HepG2 (cell line): ENCODE data around the gene C20orf204. TPM values are rescaled to one million over a fixed set of nuclear protein-coding genes. Genes with fewer than 3 reads are reported as not detected.

ENCODE experiments used
- ARHGAP35 ChIP-seq: sonication (generic); formaldehyde crosslinking; IDR thresholded peaks from 2 replicates; pipeline ENCODE4 v1.9.0; 2022; ENCODE audit warnings: mild to moderate bottlenecking, inconsistent platforms, moderate library complexity, missing genetic modification reagents, borderline replicate concordance
- ATAD3A ChIP-seq: sonication (generic); formaldehyde crosslinking; IDR thresholded peaks from 2 replicates; pipeline ENCODE4 v1.4.0; 2020; ENCODE audit warnings: missing genetic modification reagents
- EHMT2 ChIP-seq: fragments of 200-600 bp; sonication (generic); IDR thresholded peaks from 2 replicates; pipeline ENCODE4 v1.7.0; 2017; ENCODE audit warnings: antibody characterized with exemption, low read depth, low read length, borderline replicate concordance
- JUNB ChIP-seq: sonication (generic); formaldehyde crosslinking; IDR thresholded peaks from 2 replicates; pipeline ENCODE4 v1.8.0; 2022; ENCODE audit warnings: missing genetic modification reagents, mild to moderate bottlenecking, borderline replicate concordance
- RELA ChIP-seq: sonication (generic); formaldehyde crosslinking; IDR thresholded peaks from 2 replicates; pipeline ENCODE4 v1.4.0; 2020; ENCODE audit warnings: missing genetic modification reagents
- RFX3 ChIP-seq: IDR thresholded peaks from 2 replicates; pipeline ENCODE4 v1.6.1; 2016; ENCODE audit warnings: missing biosample characterization, missing genetic modification reagents
- SP1 ChIP-seq, 2 experiments: fragments of 450-650 bp in 1 of 2; sonication (generic) in 1 of 2; formaldehyde crosslinking in 1 of 2; IDR thresholded peaks; 2 replicates each; pipeline versions ENCODE4 v1.4.0 to v1.6.1; 2016 to 2020; ENCODE audit warnings: missing genetic modification reagents in 1 of 2
- WIZ ChIP-seq: sonication (generic); formaldehyde crosslinking; IDR thresholded peaks from 2 replicates; pipeline ENCODE4 v1.5.1; 2020; ENCODE audit warnings: mild to moderate bottlenecking, missing genetic modification reagents
- ZNF44 ChIP-seq: sonication (generic); formaldehyde crosslinking; IDR thresholded peaks from 2 replicates; pipeline ENCODE4 v1.5.1; 2020; ENCODE audit warnings: mild to moderate bottlenecking, missing genetic modification reagents
- ZNF546 ChIP-seq: sonication (generic); formaldehyde crosslinking; conservative IDR thresholded peaks from 2 replicates; pipeline ENCODE4 v1.8.1; 2023; ENCODE audit warnings: mild to moderate bottlenecking, missing genetic modification reagents
- ZNF850 ChIP-seq: sonication (generic); formaldehyde crosslinking; conservative IDR thresholded peaks from 2 replicates; pipeline ENCODE4 v1.9.0; 2021; ENCODE audit warnings: mild to moderate bottlenecking, missing genetic modification reagents
- ZSCAN9 ChIP-seq: IDR thresholded peaks from 2 replicates; pipeline ENCODE4 v1.6.1; 2016; ENCODE audit warnings: borderline replicate concordance
- polyA plus RNA-seq, 8 experiments: library from polyadenylated mRNA; depleted of rRNA in 3 of 8; stranded (reverse) in 7 of 8; unstranded in 1 of 8; fragments of >200 nt; fragmentation: Illumina TruSeq in 4 of 8; extraction: Trizol in 4 of 8; gene quantifications; 2 replicates each; pipeline versions ENCODE4 v1.2.1 to v1.2.3, GENCODE V29; 2011 to 2016; ENCODE audit warnings: low read depth in 4 of 8, missing spikeins in 1 of 8, mixed read lengths in 1 of 8; ENCODE audit not compliant: insufficient read depth in 1 of 8
- total RNA-seq, 5 experiments: library from RNA; depleted of rRNA; stranded (reverse); fragments of >200 nt; fragmentation: Illumina TruSeq; extraction: Trizol; gene quantifications; 2 replicates each; pipeline ENCODE4 v1.2.3, GENCODE V29; 2016; ENCODE audit warnings: low read depth in 1 of 5
- TF ChIP-seq, protein P1 (sequence below): sonication (generic); formaldehyde crosslinking; IDR thresholded peaks from 2 replicates; pipeline ENCODE4 v1.9.0; 2021; ENCODE audit warnings: missing genetic modification reagents, borderline replicate concordance
- TF ChIP-seq, protein P2 (sequence below): IDR thresholded peaks from 2 replicates; pipeline ENCODE4 v1.6.1; 2016; ENCODE audit warnings: missing biosample characterization, missing genetic modification reagents, low read depth
- TF ChIP-seq, protein P3 (sequence below): sonication (generic); formaldehyde crosslinking; IDR thresholded peaks from 2 replicates; pipeline ENCODE4 v1.4.0; 2020; ENCODE audit warnings: low read depth, missing genetic modification reagents
- TF ChIP-seq, protein P4 (sequence below): sonication (generic); formaldehyde crosslinking; IDR thresholded peaks from 2 replicates; pipeline ENCODE4 v1.5.0; 2020; ENCODE audit warnings: mild to moderate bottlenecking, missing genetic modification reagents

Gene C20orf204
- total and polyA plus RNA-seq, 2 of the 13 experiments (the other 11 are each of a cell fraction or from before 2014, with no cell fraction given) = 22.1 to 80.0 TPM

DNA sequence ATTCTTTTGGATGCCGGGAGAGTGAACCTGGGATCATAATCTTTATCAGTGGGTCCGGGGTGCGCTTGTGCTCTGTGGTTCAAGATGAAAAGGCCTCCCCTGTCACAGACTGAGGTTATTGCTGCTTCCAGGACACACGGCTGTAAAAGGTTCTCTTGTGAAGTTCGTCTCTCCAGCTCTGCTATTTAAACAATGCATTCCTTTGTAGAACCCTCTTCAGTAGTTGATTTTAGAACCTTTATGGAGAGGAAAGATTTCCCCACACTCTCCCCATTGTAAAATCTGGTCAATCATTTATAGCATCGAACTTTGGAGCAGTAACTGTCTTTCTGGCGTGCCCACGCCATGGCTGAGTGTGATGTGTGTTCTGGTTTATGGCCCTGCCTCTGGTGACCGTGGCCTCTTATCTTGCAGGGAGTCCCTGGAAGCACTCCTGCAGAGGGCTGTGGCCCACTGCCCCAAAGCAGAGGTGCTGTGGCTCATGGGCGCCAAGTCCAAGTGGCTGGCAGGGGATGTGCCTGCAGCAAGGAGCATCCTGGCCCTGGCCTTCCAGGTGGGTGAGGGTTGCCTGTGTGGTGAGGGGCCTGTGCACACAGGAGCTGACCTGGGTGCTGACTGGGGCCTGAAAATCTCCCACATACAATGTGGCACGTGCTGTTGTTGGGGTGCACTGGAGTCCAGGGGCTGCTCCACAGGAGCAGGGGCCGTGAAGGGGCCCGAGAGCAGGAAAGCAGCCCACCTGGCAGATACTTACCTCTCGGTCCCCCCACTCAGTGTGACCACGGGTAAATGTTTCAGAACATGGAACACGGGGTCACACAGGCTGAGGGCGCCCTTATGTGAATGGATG is 11.6 kb upstream of the C20orf204 start (continued):
- TF ChIP-seq, protein P1, sequence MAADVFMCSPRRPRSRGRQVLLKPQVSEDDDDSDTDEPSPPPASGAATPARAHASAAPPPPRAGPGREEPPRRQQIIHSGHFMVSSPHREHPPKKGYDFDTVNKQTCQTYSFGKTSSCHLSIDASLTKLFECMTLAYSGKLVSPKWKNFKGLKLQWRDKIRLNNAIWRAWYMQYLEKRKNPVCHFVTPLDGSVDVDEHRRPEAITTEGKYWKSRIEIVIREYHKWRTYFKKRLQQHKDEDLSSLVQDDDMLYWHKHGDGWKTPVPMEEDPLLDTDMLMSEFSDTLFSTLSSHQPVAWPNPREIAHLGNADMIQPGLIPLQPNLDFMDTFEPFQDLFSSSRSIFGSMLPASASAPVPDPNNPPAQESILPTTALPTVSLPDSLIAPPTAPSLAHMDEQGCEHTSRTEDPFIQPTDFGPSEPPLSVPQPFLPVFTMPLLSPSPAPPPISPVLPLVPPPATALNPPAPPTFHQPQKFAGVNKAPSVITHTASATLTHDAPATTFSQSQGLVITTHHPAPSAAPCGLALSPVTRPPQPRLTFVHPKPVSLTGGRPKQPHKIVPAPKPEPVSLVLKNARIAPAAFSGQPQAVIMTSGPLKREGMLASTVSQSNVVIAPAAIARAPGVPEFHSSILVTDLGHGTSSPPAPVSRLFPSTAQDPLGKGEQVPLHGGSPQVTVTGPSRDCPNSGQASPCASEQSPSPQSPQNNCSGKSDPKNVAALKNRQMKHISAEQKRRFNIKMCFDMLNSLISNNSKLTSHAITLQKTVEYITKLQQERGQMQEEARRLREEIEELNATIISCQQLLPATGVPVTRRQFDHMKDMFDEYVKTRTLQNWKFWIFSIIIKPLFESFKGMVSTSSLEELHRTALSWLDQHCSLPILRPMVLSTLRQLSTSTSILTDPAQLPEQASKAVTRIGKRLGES (CRISPR knock-in tag) = no peak
- TF ChIP-seq ZNF44 (CRISPR knock-in tag) (peak; percentile 88; the same call in 1 of the 2 replicates), RFX3 (no peak), EHMT2 (peak; percentile 57; the same call in 1 of the 2 replicates), ZNF546 (CRISPR knock-in tag) (peak; percentile 75; the same call in 1 of the 2 replicates), ZNF850 (no peak), WIZ (CRISPR knock-in tag) (no peak), RELA (CRISPR knock-in tag) (no peak), JUNB (CRISPR knock-in tag) (no peak), ARHGAP35 (CRISPR knock-in tag) (peak; percentile 82; the same call in 1 of the 2 replicates), SP1 (IDR thresholded peaks at IDR 0.05) (no peak), SP1 (CRISPR knock-in tag; IDR thresholded peaks at IDR 0.05) (peak; percentile 32; the same call in 1 of the 2 replicates), ZSCAN9 (CRISPR knock-in tag) (no peak), ATAD3A (CRISPR knock-in tag) (peak; percentile 88; the same call in 1 of the 2 replicates)
- TF ChIP-seq, protein P2, sequence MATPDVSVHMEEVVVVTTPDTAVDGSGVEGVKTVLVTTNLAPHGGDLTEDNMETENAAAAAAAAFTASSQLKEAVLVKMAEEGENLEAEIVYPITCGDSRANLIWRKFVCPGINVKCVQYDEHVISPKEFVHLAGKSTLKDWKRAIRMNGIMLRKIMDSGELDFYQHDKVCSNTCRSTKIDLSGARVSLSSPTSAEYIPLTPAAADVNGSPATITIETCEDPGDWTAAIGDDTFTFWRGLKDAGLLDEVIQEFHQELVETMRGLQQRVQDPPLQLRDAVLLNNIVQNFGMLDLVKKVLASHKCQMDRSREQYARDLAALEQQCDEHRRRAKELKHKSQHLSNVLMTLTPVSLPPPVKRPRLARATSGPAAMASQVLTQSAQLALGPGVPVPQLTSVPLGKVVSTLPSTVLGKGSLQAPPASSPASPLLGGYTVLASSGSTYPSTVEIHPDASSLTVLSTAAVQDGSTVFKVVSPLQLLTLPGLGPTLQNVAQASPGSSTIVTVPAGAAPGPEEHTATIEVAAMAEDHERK (CRISPR knock-in tag) = no peak
- TF ChIP-seq, protein P3, sequence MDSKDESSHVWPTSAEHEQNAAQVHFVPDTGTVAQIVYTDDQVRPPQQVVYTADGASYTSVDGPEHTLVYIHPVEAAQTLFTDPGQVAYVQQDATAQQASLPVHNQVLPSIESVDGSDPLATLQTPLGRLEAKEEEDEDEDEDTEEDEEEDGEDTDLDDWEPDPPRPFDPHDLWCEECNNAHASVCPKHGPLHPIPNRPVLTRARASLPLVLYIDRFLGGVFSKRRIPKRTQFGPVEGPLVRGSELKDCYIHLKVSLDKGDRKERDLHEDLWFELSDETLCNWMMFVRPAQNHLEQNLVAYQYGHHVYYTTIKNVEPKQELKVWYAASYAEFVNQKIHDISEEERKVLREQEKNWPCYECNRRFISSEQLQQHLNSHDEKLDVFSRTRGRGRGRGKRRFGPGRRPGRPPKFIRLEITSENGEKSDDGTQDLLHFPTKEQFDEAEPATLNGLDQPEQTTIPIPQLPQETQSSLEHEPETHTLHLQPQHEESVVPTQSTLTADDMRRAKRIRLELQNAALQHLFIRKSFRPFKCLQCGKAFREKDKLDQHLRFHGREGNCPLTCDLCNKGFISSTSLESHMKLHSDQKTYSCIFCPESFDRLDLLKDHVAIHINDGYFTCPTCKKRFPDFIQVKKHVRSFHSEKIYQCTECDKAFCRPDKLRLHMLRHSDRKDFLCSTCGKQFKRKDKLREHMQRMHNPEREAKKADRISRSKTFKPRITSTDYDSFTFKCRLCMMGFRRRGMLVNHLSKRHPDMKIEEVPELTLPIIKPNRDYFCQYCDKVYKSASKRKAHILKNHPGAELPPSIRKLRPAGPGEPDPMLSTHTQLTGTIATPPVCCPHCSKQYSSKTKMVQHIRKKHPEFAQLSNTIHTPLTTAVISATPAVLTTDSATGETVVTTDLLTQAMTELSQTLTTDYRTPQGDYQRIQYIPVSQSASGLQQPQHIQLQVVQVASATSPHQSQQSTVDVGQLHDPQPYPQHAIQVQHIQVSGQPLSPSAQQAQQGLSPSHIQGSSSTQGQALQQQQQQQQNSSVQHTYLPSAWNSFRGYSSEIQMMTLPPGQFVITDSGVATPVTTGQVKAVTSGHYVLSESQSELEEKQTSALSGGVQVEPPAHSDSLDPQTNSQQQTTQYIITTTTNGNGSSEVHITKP = no peak; the same call in 1 of the 2 replicates
- TF ChIP-seq, protein P4, sequence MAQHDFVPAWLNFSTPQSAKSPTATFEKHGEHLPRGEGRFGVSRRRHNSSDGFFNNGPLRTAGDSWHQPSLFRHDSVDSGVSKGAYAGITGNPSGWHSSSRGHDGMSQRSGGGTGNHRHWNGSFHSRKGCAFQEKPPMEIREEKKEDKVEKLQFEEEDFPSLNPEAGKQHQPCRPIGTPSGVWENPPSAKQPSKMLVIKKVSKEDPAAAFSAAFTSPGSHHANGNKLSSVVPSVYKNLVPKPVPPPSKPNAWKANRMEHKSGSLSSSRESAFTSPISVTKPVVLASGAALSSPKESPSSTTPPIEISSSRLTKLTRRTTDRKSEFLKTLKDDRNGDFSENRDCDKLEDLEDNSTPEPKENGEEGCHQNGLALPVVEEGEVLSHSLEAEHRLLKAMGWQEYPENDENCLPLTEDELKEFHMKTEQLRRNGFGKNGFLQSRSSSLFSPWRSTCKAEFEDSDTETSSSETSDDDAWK (CRISPR knock-in tag) = no peak
